ENCODE results near the gene CPEB1. TPM values are rescaled to one million over a fixed set of nuclear protein-coding genes. Genes with fewer than 3 reads are reported as not detected.

The CPEB1 gene
- total RNA-seq, 4 donors from 2014 or later = 1.3 to 5.0 (median 3.8) TPM

DNA sequence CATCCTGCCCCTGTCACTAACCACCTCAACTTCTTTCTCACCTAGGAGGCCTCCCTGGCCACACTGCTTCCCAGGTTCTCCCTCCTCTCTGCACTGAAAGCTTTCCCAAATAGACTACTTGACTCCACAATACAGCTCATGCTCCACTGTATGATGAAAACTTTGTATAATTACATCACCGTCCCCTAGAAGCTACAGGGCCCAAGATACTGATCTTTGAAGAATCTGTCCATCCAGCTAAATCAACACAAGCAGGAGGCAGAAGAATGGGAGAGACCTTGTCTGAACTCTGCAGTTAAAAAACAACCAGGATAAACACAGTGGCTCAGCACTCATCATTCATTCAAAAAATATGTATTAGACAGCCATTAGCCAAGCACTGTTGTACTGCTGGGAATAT lies 80.5 kb downstream of the CPEB1 start:
- ATAC-seq (ENCODE audit: low FRiP score) = no peak
- TF ChIP-seq, protein P1, sequence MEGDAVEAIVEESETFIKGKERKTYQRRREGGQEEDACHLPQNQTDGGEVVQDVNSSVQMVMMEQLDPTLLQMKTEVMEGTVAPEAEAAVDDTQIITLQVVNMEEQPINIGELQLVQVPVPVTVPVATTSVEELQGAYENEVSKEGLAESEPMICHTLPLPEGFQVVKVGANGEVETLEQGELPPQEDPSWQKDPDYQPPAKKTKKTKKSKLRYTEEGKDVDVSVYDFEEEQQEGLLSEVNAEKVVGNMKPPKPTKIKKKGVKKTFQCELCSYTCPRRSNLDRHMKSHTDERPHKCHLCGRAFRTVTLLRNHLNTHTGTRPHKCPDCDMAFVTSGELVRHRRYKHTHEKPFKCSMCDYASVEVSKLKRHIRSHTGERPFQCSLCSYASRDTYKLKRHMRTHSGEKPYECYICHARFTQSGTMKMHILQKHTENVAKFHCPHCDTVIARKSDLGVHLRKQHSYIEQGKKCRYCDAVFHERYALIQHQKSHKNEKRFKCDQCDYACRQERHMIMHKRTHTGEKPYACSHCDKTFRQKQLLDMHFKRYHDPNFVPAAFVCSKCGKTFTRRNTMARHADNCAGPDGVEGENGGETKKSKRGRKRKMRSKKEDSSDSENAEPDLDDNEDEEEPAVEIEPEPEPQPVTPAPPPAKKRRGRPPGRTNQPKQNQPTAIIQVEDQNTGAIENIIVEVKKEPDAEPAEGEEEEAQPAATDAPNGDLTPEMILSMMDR (IDR thresholded peaks at IDR 0.05) = no peak
- DNase-seq (ENCODE audit: low spot score) = no peak

DNA sequence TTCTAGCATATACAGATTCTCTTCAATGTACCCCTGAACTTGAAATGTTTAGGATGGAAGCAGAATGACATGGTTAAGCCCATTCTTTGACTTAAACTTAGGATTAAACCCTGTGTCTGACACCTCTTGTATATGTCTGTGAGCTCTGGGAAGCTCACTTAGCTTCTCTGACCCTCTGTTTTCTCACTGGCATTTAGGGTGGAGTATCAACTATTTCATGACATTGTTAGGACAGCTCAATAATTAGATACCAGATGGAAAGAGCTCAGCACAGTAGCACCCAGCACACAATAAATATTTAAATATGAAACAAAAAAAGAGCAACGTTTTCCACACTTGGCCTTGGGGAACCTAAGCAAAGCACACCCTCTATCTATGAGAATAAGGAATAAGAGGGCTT lies 88.7 kb downstream of the CPEB1 start:
- ATAC-seq (ENCODE audit: low FRiP score) = no peak
- TF ChIP-seq, protein P1 (IDR thresholded peaks at IDR 0.05) = no peak
- DNase-seq (ENCODE audit: low spot score) = no peak

DNA sequence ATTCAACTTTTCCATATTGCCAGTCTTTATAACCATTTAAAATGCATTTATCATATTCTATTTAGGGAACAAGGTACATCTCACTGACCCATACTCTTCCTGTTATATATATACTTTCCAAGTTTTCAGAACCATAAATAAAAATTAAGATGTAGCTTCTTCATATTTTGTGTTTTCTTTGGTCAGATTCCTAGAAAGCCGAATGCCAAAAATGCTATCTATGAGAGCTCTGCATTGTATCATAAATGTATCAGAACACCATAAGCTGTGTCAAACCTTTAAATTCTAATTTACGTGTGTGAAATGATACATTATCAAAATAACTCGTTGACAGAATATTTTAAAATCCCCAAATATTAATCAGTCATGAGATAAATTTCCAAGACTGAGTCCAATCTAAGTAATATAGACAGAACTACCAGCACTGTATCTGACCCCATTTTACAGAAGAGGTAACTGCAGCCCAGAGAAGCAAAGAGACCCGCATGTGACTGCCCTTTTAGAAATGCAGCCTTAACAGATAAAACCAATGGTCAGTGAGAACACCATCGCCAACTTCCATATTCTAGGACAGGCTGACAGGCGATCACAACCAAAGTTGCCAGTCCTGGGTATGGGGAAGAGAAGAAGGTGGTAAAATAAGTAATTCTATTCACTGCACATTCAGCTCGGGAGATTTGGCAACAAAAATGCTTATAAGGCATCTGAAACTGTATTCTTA lies 90.7 kb downstream of the CPEB1 start:
- DNase-seq (ENCODE audit: low spot score) (no peak), ATAC-seq (ENCODE audit: low FRiP score) (no peak)
- TF ChIP-seq, protein P1 (IDR thresholded peaks at IDR 0.05) = no peak

DNA sequence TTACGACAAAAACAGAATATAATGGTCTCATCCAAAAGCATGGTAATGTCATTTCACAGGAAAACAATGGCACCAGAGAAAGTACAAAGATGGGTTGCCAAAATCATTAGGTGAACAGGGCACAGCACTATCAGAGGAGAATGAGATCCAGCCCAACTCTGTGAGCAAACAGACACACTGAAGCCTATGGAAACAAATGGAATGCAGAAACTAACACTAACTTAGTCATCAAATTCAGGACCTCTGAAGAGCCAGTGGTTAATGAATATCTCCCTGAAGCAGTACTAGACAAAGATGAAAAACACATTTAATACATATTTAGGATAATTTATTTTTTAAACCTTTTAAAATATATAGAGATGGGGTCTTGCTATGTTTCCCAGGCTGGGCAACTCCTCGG lies 92.3 kb downstream of the CPEB1 start:
- ATAC-seq (ENCODE audit: low FRiP score) = no peak
- DNase-seq (ENCODE audit: low spot score) = no peak
- TF ChIP-seq, protein P1 (IDR thresholded peaks at IDR 0.05) = no peak

DNA sequence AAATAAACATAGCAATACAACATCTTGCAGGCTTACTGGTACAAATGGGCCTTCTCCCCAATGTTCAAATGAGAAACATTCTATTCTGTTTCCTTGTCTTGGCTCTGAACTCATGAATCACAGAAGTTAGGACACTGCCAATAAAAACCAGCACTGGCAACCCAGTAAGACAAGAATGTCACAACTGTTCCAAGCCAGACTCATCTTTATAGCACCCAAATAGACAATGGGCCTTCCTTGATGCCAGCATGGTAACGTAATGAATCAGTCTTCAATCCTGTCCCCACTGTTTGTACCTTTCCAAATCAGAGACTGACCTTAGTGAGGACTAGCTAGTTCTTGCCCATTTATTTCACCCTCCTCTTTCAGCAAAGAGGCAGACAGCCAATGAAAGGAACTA lies 92.8 kb downstream of the CPEB1 start:
- DNase-seq (ENCODE audit: low spot score) = no peak
- TF ChIP-seq, protein P1 (IDR thresholded peaks at IDR 0.05) = no peak
- ATAC-seq (ENCODE audit: low FRiP score) = no peak

DNA sequence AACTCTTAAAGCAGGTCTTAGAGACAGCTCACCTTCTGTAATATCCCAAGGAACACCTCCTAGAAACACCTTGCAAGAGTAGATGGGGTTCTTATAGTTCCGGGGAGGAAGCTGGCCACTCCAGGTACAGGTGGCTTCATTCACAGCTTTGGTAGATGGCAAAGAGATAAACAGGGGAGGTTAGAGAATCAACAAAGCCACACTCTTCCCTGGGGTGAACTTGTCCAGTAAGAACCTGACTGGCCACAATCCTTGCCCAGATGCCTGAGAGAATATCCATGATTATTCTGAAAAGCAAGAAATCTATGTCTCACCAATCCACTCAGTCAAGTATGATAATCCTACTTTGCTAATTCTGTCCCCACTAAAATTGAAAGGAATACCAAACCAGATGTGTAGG lies 93.3 kb downstream of the CPEB1 start:
- no peak for ATAC-seq (ENCODE audit: low FRiP score)
- TF ChIP-seq, protein P1 (IDR thresholded peaks at IDR 0.05) = no peak

DNA sequence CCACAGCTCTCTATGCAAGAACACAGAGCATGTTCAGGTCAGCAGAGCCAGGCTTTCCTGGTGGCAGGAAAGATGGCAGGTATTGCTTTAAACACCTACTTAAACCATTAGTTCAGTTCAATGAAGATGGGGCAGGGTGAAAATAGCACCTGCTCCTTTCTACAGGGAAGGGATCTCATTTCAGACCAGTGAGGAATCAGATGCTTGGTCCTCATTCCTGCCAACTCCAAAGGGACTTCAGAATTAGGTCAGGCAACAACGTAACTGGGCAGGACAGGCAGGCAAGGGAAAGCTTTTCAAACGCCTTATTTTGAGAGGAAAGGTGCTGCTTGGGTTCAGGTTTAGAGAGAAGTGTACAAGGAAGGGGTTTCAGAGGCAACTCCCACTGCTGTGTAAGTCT lies 94.3 kb downstream of the CPEB1 start:
- no peak for DNase-seq (ENCODE audit: low spot score)
- ATAC-seq (ENCODE audit: low FRiP score) = no peak
- TF ChIP-seq, protein P1 (IDR thresholded peaks at IDR 0.05) = no peak

More for the DNA sequence above, 93.3 kb downstream of the CPEB1 start:
- DNase-seq (ENCODE audit: low spot score) = no peak

All from omental fat pad (tissue), 4 donors.